Ovary (tissue), 3 donors: ENCODE data around the gene FILIP1L.

Experiments used
- CTCF ChIP-seq, 3 donors: fragments of 450-650 bp in 2 of 3; fragments of 200-600 bp in 1 of 3; IDR thresholded peaks; one replicate each; pipeline versions ENCODE4 v1.5.1 to v1.8.0; 2016 to 2022; ENCODE audit warnings: antibody characterized with exemption in 3 of 3, mild to moderate bottlenecking in 1 of 3
- POLR2A ChIP-seq: fragments of 450-650 bp; IDR thresholded peaks from one replicate; pipeline ENCODE4 v1.6.1; 2017; ENCODE audit warnings: antibody characterized with exemption, mild to moderate bottlenecking, moderate library complexity
- donor health status: DM: no; HTN: no; CAD: no.

- TF ChIP-seq CTCF (IDR thresholded peaks at IDR 0.05) (no peak), POLR2A (no peak)
Measured at GRCh38 chr3:99899603-99900002, 214.7 kb downstream of the FILIP1L start.
